ENCODE results near the gene JTB.

Gene JTB

GRCh38 chr1:153958111-153958960 is 19.1 kb downstream of the JTB start, which contains the start of gene CRTC2:
TSS of gene CRTC2 (minus strand) at chr1:153958612. CDS start at chr1:153958497, 115 bp downstream.
- H3K4me1 ChIP-seq (ENCODE audit: control insufficient read depth in 5 of 5, insufficient read depth in 5 of 5, low read length in 5 of 5), result peaks cover 11 to 69% (median 61%) of the 10 kb centered on the region in 5 donors
- peaks cover 0 to 35% (median 22%) of the 10 kb centered on the region in 5 donors for H3K36me3 ChIP-seq (ENCODE audit: control insufficient read depth in 5 of 5, insufficient read depth in 5 of 5, low read length in 5 of 5)
- no peaks in the 10 kb centered on the region for H3K27me3 ChIP-seq (ENCODE audit: control insufficient read depth in 5 of 5, insufficient read depth in 4 of 5, low read length in 5 of 5)
- H3K9ac ChIP-seq (ENCODE audit: low read length in 5 of 5), result peak within 1 kb of the TSS; percentile 86 to 97 (median 93)
- H3K4me3 ChIP-seq (ENCODE audit: low read depth in 1 of 5, low read length in 5 of 5), result peak within 1 kb of the TSS; percentile 89 to 95 (median 94)
- H3K9me3 ChIP-seq (ENCODE audit: control insufficient read depth in 5 of 5, low read length in 5 of 5), result no peaks in the 10 kb centered on the region
- H3K27ac ChIP-seq (ENCODE audit: low read depth, low read length), result peak within 1 kb of the TSS; percentile 79

GRCh38 chr1:153957744-153958110 is 19.7 kb downstream of the JTB start:
- peaks cover 9 to 63% (median 56%) of the 10 kb centered on the region in 5 donors for H3K4me1 ChIP-seq (ENCODE audit: control insufficient read depth in 5 of 5, insufficient read depth in 5 of 5, low read length in 5 of 5)
- peak overlapping the region; percentile 89 to 95 (median 94) for H3K4me3 ChIP-seq (ENCODE audit: low read depth in 1 of 5, low read length in 5 of 5)
- H3K36me3 ChIP-seq (ENCODE audit: control insufficient read depth in 5 of 5, insufficient read depth in 5 of 5, low read length in 5 of 5), result peaks cover 0 to 39% (median 24%) of the 10 kb centered on the region in 5 donors
- H3K27ac ChIP-seq (ENCODE audit: low read depth, low read length), result peak overlapping the region; percentile 79
- peak overlapping the region; percentile 86 to 97 (median 93) for H3K9ac ChIP-seq (ENCODE audit: low read length in 5 of 5)
- no peaks in the 10 kb centered on the region for H3K27me3 ChIP-seq (ENCODE audit: control insufficient read depth in 5 of 5, insufficient read depth in 4 of 5, low read length in 5 of 5)
- H3K9me3 ChIP-seq (ENCODE audit: control insufficient read depth in 5 of 5, low read length in 5 of 5), result no peaks in the 10 kb centered on the region

GRCh38 chr1:153956997-153957715 is 20.3 kb downstream of the JTB start:
- Histone ChIP-seq H3K36me3 (ENCODE audit: control insufficient read depth in 5 of 5, insufficient read depth in 5 of 5, low read length in 5 of 5) (peaks cover 0 to 45% (median 30%) of the 10 kb centered on the region in 5 donors), H3K4me3 (ENCODE audit: low read depth in 1 of 5, low read length in 5 of 5) (peak overlapping the region; percentile 89 to 95 (median 94)), H3K27me3 (ENCODE audit: control insufficient read depth in 5 of 5, insufficient read depth in 4 of 5, low read length in 5 of 5) (no peaks in the 10 kb centered on the region), H3K4me1 (ENCODE audit: control insufficient read depth in 5 of 5, insufficient read depth in 5 of 5, low read length in 5 of 5) (peaks cover 5 to 57% (median 50%) of the 10 kb centered on the region in 5 donors), H3K9ac (ENCODE audit: low read length in 5 of 5) (peak overlapping the region; percentile 86 to 97 (median 93)), H3K27ac (ENCODE audit: low read depth, low read length) (peak overlapping the region; percentile 79), H3K9me3 (ENCODE audit: control insufficient read depth in 5 of 5, low read length in 5 of 5) (no peaks in the 10 kb centered on the region)

- H3K4me1 ChIP-seq (ENCODE audit: control insufficient read depth in 5 of 5, insufficient read depth in 5 of 5, low read length in 5 of 5), result peaks cover 2 to 36% (median 35%) of the 10 kb centered on the region in 5 donors
- H3K9ac ChIP-seq (ENCODE audit: low read length in 5 of 5), result no peak overlapping the region
- no peak overlapping the region for H3K4me3 ChIP-seq (ENCODE audit: low read depth in 1 of 5, low read length in 5 of 5)
- no peaks in the 10 kb centered on the region for H3K27me3 ChIP-seq (ENCODE audit: control insufficient read depth in 5 of 5, insufficient read depth in 4 of 5, low read length in 5 of 5)
- peaks cover 10 to 54% (median 43%) of the 10 kb centered on the region in 5 donors for H3K36me3 ChIP-seq (ENCODE audit: control insufficient read depth in 5 of 5, insufficient read depth in 5 of 5, low read length in 5 of 5)
- no peak overlapping the region for H3K27ac ChIP-seq (ENCODE audit: low read depth, low read length)
- no peaks in the 10 kb centered on the region for H3K9me3 ChIP-seq (ENCODE audit: control insufficient read depth in 5 of 5, low read length in 5 of 5)
Measured at GRCh38 chr1:153954826-153955225, 22.6 kb downstream of the JTB start.

GRCh38 chr1:153953859-153954365 is 23.6 kb downstream of the JTB start:
- Histone ChIP-seq H3K27me3 (ENCODE audit: control insufficient read depth in 5 of 5, insufficient read depth in 4 of 5, low read length in 5 of 5) (no peaks in the 10 kb centered on the region), H3K4me1 (ENCODE audit: control insufficient read depth in 5 of 5, insufficient read depth in 5 of 5, low read length in 5 of 5) (peaks cover 2 to 29% (median 27%) of the 10 kb centered on the region in 5 donors), H3K9me3 (ENCODE audit: control insufficient read depth in 5 of 5, low read length in 5 of 5) (no peaks in the 10 kb centered on the region), H3K27ac (ENCODE audit: low read depth, low read length) (no peak overlapping the region), H3K9ac (ENCODE audit: low read length in 5 of 5) (peak overlapping the region in 1 of 5 donors; percentile 13), H3K4me3 (ENCODE audit: low read depth in 1 of 5, low read length in 5 of 5) (no peak overlapping the region), H3K36me3 (ENCODE audit: control insufficient read depth in 5 of 5, insufficient read depth in 5 of 5, low read length in 5 of 5) (peaks cover 10 to 55% (median 46%) of the 10 kb centered on the region in 5 donors)

GRCh38 chr1:153951801-153952200 is 25.7 kb downstream of the JTB start:
- Histone ChIP-seq H3K36me3 (ENCODE audit: control insufficient read depth in 5 of 5, insufficient read depth in 5 of 5, low read length in 5 of 5) (peaks cover 10 to 72% (median 61%) of the 10 kb centered on the region in 5 donors), H3K9ac (ENCODE audit: low read length in 5 of 5) (no peak overlapping the region), H3K9me3 (ENCODE audit: control insufficient read depth in 5 of 5, low read length in 5 of 5) (no peaks in the 10 kb centered on the region), H3K4me1 (ENCODE audit: control insufficient read depth in 5 of 5, insufficient read depth in 5 of 5, low read length in 5 of 5) (peaks cover 2 to 19% (median 18%) of the 10 kb centered on the region in 5 donors), H3K4me3 (ENCODE audit: low read depth in 1 of 5, low read length in 5 of 5) (no peak overlapping the region), H3K27ac (ENCODE audit: low read depth, low read length) (no peak overlapping the region), H3K27me3 (ENCODE audit: control insufficient read depth in 5 of 5, insufficient read depth in 4 of 5, low read length in 5 of 5) (no peaks in the 10 kb centered on the region)

- no peak overlapping the region for H3K4me3 ChIP-seq (ENCODE audit: low read depth in 1 of 5, low read length in 5 of 5)
- no peak overlapping the region for H3K9ac ChIP-seq (ENCODE audit: low read length in 5 of 5)
- peaks cover 10 to 72% (median 61%) of the 10 kb centered on the region in 5 donors for H3K36me3 ChIP-seq (ENCODE audit: control insufficient read depth in 5 of 5, insufficient read depth in 5 of 5, low read length in 5 of 5)
- peaks cover 1 to 16% (median 14%) of the 10 kb centered on the region in 5 donors for H3K4me1 ChIP-seq (ENCODE audit: control insufficient read depth in 5 of 5, insufficient read depth in 5 of 5, low read length in 5 of 5)
- no peaks in the 10 kb centered on the region for H3K27me3 ChIP-seq (ENCODE audit: control insufficient read depth in 5 of 5, insufficient read depth in 4 of 5, low read length in 5 of 5)
- H3K27ac ChIP-seq (ENCODE audit: low read depth, low read length), result no peak overlapping the region
- no peaks in the 10 kb centered on the region for H3K9me3 ChIP-seq (ENCODE audit: control insufficient read depth in 5 of 5, low read length in 5 of 5)
Measured at GRCh38 chr1:153951183-153951582, 26.3 kb downstream of the JTB start.

- peak within 1 kb of the TSS; percentile 66 to 82 (median 75) for H3K4me3 ChIP-seq (ENCODE audit: low read depth in 1 of 5, low read length in 5 of 5)
- peak within 1 kb of the TSS; percentile 84 for H3K27ac ChIP-seq (ENCODE audit: low read depth, low read length)
- no peaks in the 10 kb centered on the region for H3K9me3 ChIP-seq (ENCODE audit: control insufficient read depth in 5 of 5, low read length in 5 of 5)
- H3K4me1 ChIP-seq (ENCODE audit: control insufficient read depth in 5 of 5, insufficient read depth in 5 of 5, low read length in 5 of 5), result peaks cover 0 to 48% (median 40%) of the 10 kb centered on the region in 5 donors
- no peaks in the 10 kb centered on the region for H3K27me3 ChIP-seq (ENCODE audit: control insufficient read depth in 5 of 5, insufficient read depth in 4 of 5, low read length in 5 of 5)
- peaks cover 10 to 64% (median 57%) of the 10 kb centered on the region in 5 donors for H3K36me3 ChIP-seq (ENCODE audit: control insufficient read depth in 5 of 5, insufficient read depth in 5 of 5, low read length in 5 of 5)
- peak within 1 kb of the TSS; percentile 72 to 91 (median 88) for H3K9ac ChIP-seq (ENCODE audit: low read length in 5 of 5)
Measured at GRCh38 chr1:153946622-153947241, 30.7 kb downstream of the JTB start, which contains the start of gene DENND4B. TSS of gene DENND4B (minus strand) at chr1:153946718. CDS start at chr1:153944374, 2,344 bp downstream.

GRCh38 chr1:153945795-153946621 is 31.5 kb downstream of the JTB start:
- Histone ChIP-seq H3K9me3 (ENCODE audit: control insufficient read depth in 5 of 5, low read length in 5 of 5) (no peaks in the 10 kb centered on the region), H3K4me1 (ENCODE audit: control insufficient read depth in 5 of 5, insufficient read depth in 5 of 5, low read length in 5 of 5) (peaks cover 0 to 52% (median 40%) of the 10 kb centered on the region in 5 donors), H3K27ac (ENCODE audit: low read depth, low read length) (peak overlapping the region; percentile 84), H3K4me3 (ENCODE audit: low read depth in 1 of 5, low read length in 5 of 5) (peak overlapping the region; percentile 66 to 82 (median 75)), H3K27me3 (ENCODE audit: control insufficient read depth in 5 of 5, insufficient read depth in 4 of 5, low read length in 5 of 5) (no peaks in the 10 kb centered on the region), H3K9ac (ENCODE audit: low read length in 5 of 5) (peak overlapping the region; percentile 72 to 91 (median 88)), H3K36me3 (ENCODE audit: control insufficient read depth in 5 of 5, insufficient read depth in 5 of 5, low read length in 5 of 5) (peaks cover 10 to 64% (median 56%) of the 10 kb centered on the region in 5 donors)
